Astrocyte (in vitro differentiated cells and primary cell): ENCODE measurements around the gene RTN4IP1. TPM values are rescaled to one million over a fixed set of nuclear protein-coding genes. Genes with fewer than 3 reads are reported as not detected.

Experiments used
- DNase-seq: peaks from one replicate; pipeline ENCODE4 v3.0.0-alpha.2; 2010; ENCODE audit warnings: low read depth
- FAIRE-seq: peaks from 2 replicates; lab custom pipeline; 2011; peaks lifted over from hg19 to GRCh38; lab: Jason Lieb, UNC
- H2AFZ ChIP-seq: 2 replicates; pipeline ENCODE4 v1.6.0; 2012; ENCODE audit warnings: low read depth, low read length, inconsistent platforms
- H3K27ac ChIP-seq: 2 replicates; pipeline ENCODE4 v1.5.1; 2011; ENCODE audit warnings: low read depth, low read length, inconsistent platforms
- H3K27me3 ChIP-seq: 2 replicates; pipeline ENCODE4 v1.6.0; 2011; ENCODE audit warnings: low read length, inconsistent platforms; ENCODE audit not compliant: insufficient read depth
- H3K36me3 ChIP-seq: 2 replicates; pipeline ENCODE4 v1.5.1; 2011; ENCODE audit warnings: low read length, inconsistent platforms; ENCODE audit not compliant: insufficient read depth
- H3K4me1 ChIP-seq: 2 replicates; pipeline ENCODE4 v1.5.1; 2011; ENCODE audit warnings: low read length, inconsistent platforms; ENCODE audit not compliant: insufficient read depth
- H3K4me2 ChIP-seq: 2 replicates; pipeline ENCODE4 v1.6.0; 2012; ENCODE audit warnings: low read length, inconsistent platforms
- H3K4me3 ChIP-seq: 2 replicates; pipeline ENCODE4 v1.5.1; 2011; ENCODE audit warnings: low read depth, mild to moderate bottlenecking, low read length, inconsistent platforms; ENCODE audit not compliant: insufficient read depth
- H3K79me2 ChIP-seq: 2 replicates; pipeline ENCODE4 v1.6.0; 2012; ENCODE audit warnings: mild to moderate bottlenecking, low read length, inconsistent platforms; ENCODE audit not compliant: insufficient read depth
- H3K9ac ChIP-seq: 2 replicates; pipeline ENCODE4 v1.6.0; 2012; ENCODE audit warnings: mild to moderate bottlenecking, low read length, inconsistent platforms
- H3K9me3 ChIP-seq: 2 replicates; pipeline ENCODE4 v1.5.1; 2012; ENCODE audit warnings: low read depth, mild to moderate bottlenecking, low read length, inconsistent platforms; ENCODE audit not compliant: insufficient read depth
- H4K20me1 ChIP-seq: 2 replicates; pipeline ENCODE4 v1.6.0; 2012; ENCODE audit warnings: low read length, inconsistent platforms; ENCODE audit not compliant: insufficient read depth
- H3K27ac Mint-ChIP-seq: one replicate; pipeline ENCODE4 v1.8.0; 2021; ENCODE audit warnings: mild to moderate bottlenecking, mixed read lengths; ENCODE audit not compliant: unreplicated experiment
- H3K27me3 Mint-ChIP-seq: one replicate; pipeline ENCODE4 v1.8.0; 2021; ENCODE audit warnings: low read depth, mixed read lengths; ENCODE audit not compliant: unreplicated experiment
- H3K36me3 Mint-ChIP-seq: one replicate; pipeline ENCODE4 v1.8.0; 2021; ENCODE audit warnings: low read depth, mixed read lengths; ENCODE audit not compliant: unreplicated experiment
- H3K4me1 Mint-ChIP-seq: one replicate; pipeline ENCODE4 v1.8.0; 2021; ENCODE audit warnings: low read depth, mixed read lengths; ENCODE audit not compliant: unreplicated experiment
- H3K4me3 Mint-ChIP-seq: one replicate; pipeline ENCODE4 v1.8.0; 2021; ENCODE audit warnings: mild to moderate bottlenecking, moderate library complexity, mixed read lengths; ENCODE audit not compliant: unreplicated experiment
- H3K9me3 Mint-ChIP-seq: one replicate; pipeline ENCODE4 v1.8.0; 2021; ENCODE audit warnings: mild to moderate bottlenecking, mixed read lengths; ENCODE audit not compliant: unreplicated experiment
- CTCF ChIP-seq: IDR thresholded peaks from 2 replicates; pipeline ENCODE4 v1.5.1; 2011; ENCODE audit warnings: low read depth, mild to moderate bottlenecking, inconsistent platforms, low read length, moderate library complexity; ENCODE audit not compliant: insufficient read depth
- EZH2 ChIP-seq: IDR thresholded peaks from 2 replicates; pipeline ENCODE4 v1.6.1; 2012; ENCODE audit warnings: mild to moderate bottlenecking, low read length, inconsistent platforms; ENCODE audit not compliant: insufficient read depth
- total RNA-seq: library from RNA; stranded (reverse); gene quantifications from 2 replicates; pipeline ENCODE4 v1.2.1, GENCODE V29; 2021

RTN4IP1 gene
- total RNA-seq, 1 donor from 2014 or later: 5.3 TPM

DNA sequence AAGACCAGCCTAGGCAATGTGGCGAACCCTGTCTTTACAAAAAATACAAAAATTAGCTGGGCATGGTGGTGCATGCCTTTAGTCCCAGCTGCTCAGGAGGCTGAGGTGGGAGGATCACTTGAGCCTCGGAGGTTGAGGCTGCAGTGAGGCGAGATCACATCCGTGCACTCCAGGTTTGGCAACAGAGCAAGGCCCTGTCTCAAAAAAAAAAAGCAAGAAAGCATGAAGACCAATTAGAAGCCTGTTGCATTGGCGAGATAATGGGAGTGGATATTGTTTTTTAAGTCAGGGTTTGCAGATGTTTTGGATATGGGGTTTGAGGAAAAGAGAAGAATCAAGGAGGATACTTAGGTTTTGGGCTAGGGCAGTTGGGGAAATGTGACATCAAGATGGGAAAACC lies 5.3 kb upstream of the RTN4IP1 start:
- no peaks in the 10 kb centered on the region for H3K27me3 Mint-ChIP-seq

GRCh38 chr6:106631346-106631745 lies 2.0 kb upstream of the RTN4IP1 start:
- no peaks in the 10 kb centered on the region for H3K27me3 Mint-ChIP-seq
- no peak overlapping the region for H2AFZ ChIP-seq
- H3K9me3 Mint-ChIP-seq: no peaks in the 10 kb centered on the region
- peaks cover 1% of the 10 kb centered on the region for H3K36me3 Mint-ChIP-seq
- H3K27ac Mint-ChIP-seq: no peak overlapping the region
- no peaks in the 10 kb centered on the region for H3K36me3 ChIP-seq
- peaks cover 3% of the 10 kb centered on the region for H4K20me1 ChIP-seq
- no peak overlapping the region for H3K4me2 ChIP-seq
- H3K4me3 Mint-ChIP-seq: no peak overlapping the region
- no peak overlapping the region for H3K9ac ChIP-seq
- no peak overlapping the region for H3K4me3 ChIP-seq
- TF ChIP-seq EZH2 (no peak), CTCF (no peak)
- peaks cover 3% of the 10 kb centered on the region for H3K4me1 ChIP-seq
- DNase-seq (no peak), FAIRE-seq (no peak)
- no peak overlapping the region for H3K27ac ChIP-seq
- H3K4me1 Mint-ChIP-seq: peaks cover 3% of the 10 kb centered on the region
- no peaks in the 10 kb centered on the region for H3K9me3 ChIP-seq
- no peaks in the 10 kb centered on the region for H3K27me3 ChIP-seq
- peaks cover 58% of the 10 kb centered on the region for H3K79me2 ChIP-seq

More for the DNA sequence above, 5.3 kb upstream of the RTN4IP1 start:
- peaks cover 1% of the 10 kb centered on the region for H3K36me3 Mint-ChIP-seq
- H3K9me3 Mint-ChIP-seq: no peaks in the 10 kb centered on the region
- Histone ChIP-seq H3K27me3 (no peaks in the 10 kb centered on the region), H3K9me3 (no peaks in the 10 kb centered on the region), H3K27ac (no peak overlapping the region), H4K20me1 (peaks cover 18% of the 10 kb centered on the region), H3K9ac (no peak overlapping the region), H3K4me1 (no peaks in the 10 kb centered on the region), H3K79me2 (peaks cover 77% of the 10 kb centered on the region), H3K4me3 (no peak overlapping the region), H2AFZ (no peak overlapping the region), H3K36me3 (no peaks in the 10 kb centered on the region), H3K4me2 (no peak overlapping the region)
- DNase-seq (no peak), FAIRE-seq (no peak)
- TF ChIP-seq EZH2 (no peak), CTCF (no peak)
- no peak overlapping the region for H3K27ac Mint-ChIP-seq
- H3K4me1 Mint-ChIP-seq: peaks cover 10% of the 10 kb centered on the region
- no peak overlapping the region for H3K4me3 Mint-ChIP-seq

DNA sequence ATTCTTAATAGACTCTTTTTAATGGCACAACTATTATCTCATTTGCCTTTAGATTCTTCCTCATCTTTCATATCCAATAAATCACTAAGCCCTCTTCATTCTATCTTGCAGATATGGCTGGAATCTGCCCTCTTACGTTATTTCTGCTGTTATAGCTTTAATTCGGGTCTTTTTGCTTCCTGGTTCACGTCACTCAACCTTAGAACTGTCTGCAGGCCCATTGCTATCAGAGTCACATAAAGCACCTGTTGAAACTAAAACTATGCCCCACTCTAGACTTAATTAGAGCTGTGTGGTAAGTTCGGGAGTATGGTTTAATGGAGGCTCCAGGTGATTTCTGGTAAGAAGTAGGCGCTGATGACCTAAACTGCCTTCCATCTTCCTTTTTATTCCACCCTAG lies 1.1 kb upstream of the RTN4IP1 start:
- Histone ChIP-seq H3K36me3 (no peaks in the 10 kb centered on the region), H3K9me3 (no peaks in the 10 kb centered on the region), H3K4me1 (peaks cover 3% of the 10 kb centered on the region), H2AFZ (no peak overlapping the region), H4K20me1 (peaks cover 3% of the 10 kb centered on the region), H3K27ac (no peak overlapping the region), H3K4me2 (peak overlapping the region; percentile 89), H3K9ac (peak overlapping the region; percentile 96), H3K4me3 (peak overlapping the region; percentile 93), H3K27me3 (no peaks in the 10 kb centered on the region), H3K79me2 (peaks cover 54% of the 10 kb centered on the region)
- H3K4me1 Mint-ChIP-seq: peaks cover 3% of the 10 kb centered on the region
- H3K36me3 Mint-ChIP-seq: peaks cover 1% of the 10 kb centered on the region
- DNase-seq (no peak), FAIRE-seq (no peak)
- H3K27ac Mint-ChIP-seq: peak overlapping the region; percentile 97
- H3K9me3 Mint-ChIP-seq: no peaks in the 10 kb centered on the region
- H3K27me3 Mint-ChIP-seq: no peaks in the 10 kb centered on the region
- peak overlapping the region; percentile 98 for H3K4me3 Mint-ChIP-seq
- TF ChIP-seq CTCF: no peak
- no peak for TF ChIP-seq EZH2
